RWPE1 (cell line): Measurements from ENCODE around the gene COL2A1.

ENCODE experiments used
- CTCF ChIA-PET: fragments of 350-600 bp; sonication (Branson Sonifier 250); formaldehyde crosslinking; extraction: SDS; loops from one replicate; lab custom pipeline; 2021; lab: Yijun Ruan, JAX
- POLR2A ChIA-PET: fragments of 400-600 bp; formaldehyde crosslinking; extraction: SDS; loops from one replicate; lab custom pipeline; 2020; ENCODE audit warnings: antibody characterized with exemption; ENCODE audit not compliant: low non-redundant PET; lab: Yijun Ruan, JAX
- DNase-seq: peaks from one replicate; pipeline ENCODE4 v3.0.0; 2012; ENCODE audit warnings: low spot score
- H3K27ac ChIP-seq: fragments of 450-650 bp; 2 replicates; pipeline ENCODE4 v1.5.1; 2017
- CTCF ChIP-seq: fragments of 450-650 bp; conservative IDR thresholded peaks from 2 replicates; pipeline ENCODE4 v1.5.1; 2017; ENCODE audit warnings: low read depth, mild to moderate bottlenecking

The COL2A1 gene

GRCh38 chr12:48010366-48010970 lies 6.2 kb upstream of the COL2A1 start:
- ChIA-PET POLR2A (no interaction called here), CTCF (interaction anchor here (0.5 to 0.8 kb wide), 4 partner anchors 9 to 1204 kb away, joined by 3 to 4 read pairs (median 3); no protein-coding TSS in a partner anchor)
- TF ChIP-seq CTCF = no peak
- DNase-seq = no peak
- H3K27ac ChIP-seq = no peak overlapping the region

- no peak overlapping the region for H3K27ac ChIP-seq
- ChIA-PET POLR2A (no interaction called here), CTCF (no interaction called here)
- no peak for DNase-seq
- no peak for TF ChIP-seq CTCF
Observed at GRCh38 chr12:48009471-48009870, 5.2 kb upstream of the COL2A1 start.

GRCh38 chr12:48008950-48009349 lies 4.7 kb upstream of the COL2A1 start:
- no peak for TF ChIP-seq CTCF
- no peak overlapping the region for H3K27ac ChIP-seq
- CTCF ChIA-PET = no interaction called here
- DNase-seq = no peak
- POLR2A ChIA-PET = no interaction called here

- CTCF ChIA-PET = interaction anchor here (0.6 kb wide), 1 partner anchor 78 kb away, joined by 3 read pairs; no protein-coding TSS in a partner anchor
- H3K27ac ChIP-seq = no peak overlapping the region
- no peak for DNase-seq
- POLR2A ChIA-PET = no interaction called here
- no peak for TF ChIP-seq CTCF
Observed at GRCh38 chr12:48008349-48008748, 4.1 kb upstream of the COL2A1 start.

- no peak for DNase-seq
- no peak for TF ChIP-seq CTCF
- ChIA-PET POLR2A (no interaction called here), CTCF (interaction anchor here (0.7 kb wide), 1 partner anchor 221 kb away, joined by 3 read pairs; no protein-coding TSS in a partner anchor)
- no peak overlapping the region for H3K27ac ChIP-seq
Observed at GRCh38 chr12:48007206-48007605, 2.9 kb upstream of the COL2A1 start.

- CTCF ChIA-PET = interaction anchor here (0.6 kb wide), 1 partner anchor 838 kb away, joined by 4 read pairs; no protein-coding TSS in a partner anchor
- no peak for DNase-seq
- TF ChIP-seq CTCF = no peak
- POLR2A ChIA-PET = no interaction called here
- no peak overlapping the region for H3K27ac ChIP-seq
Observed at GRCh38 chr12:48005750-48006021, 1.4 kb upstream of the COL2A1 start.
